Mesenchymal stem cell (in vitro differentiated cells and primary cell): ENCODE data around the gene SSC5D.
A peak's percentile ranks its signal among the peaks of the same experiment; 100 is the strongest.

ENCODE experiments used
- DNase-seq: peaks from one replicate; pipeline ENCODE4 v3.0.0-alpha.2; 2013
- H2AFZ ChIP-seq: one replicate; pipeline ENCODE4 v1.6.1; 2013; ENCODE audit warnings: low read depth, mild to moderate bottlenecking, control low read depth, inconsistent platforms, low read length, moderate library complexity
- H2AK5ac ChIP-seq: 2 replicates; pipeline ENCODE4 v1.6.1; 2013; ENCODE audit warnings: low read length, moderate library complexity, mild to moderate bottlenecking, inconsistent platforms; ENCODE audit not compliant: severe bottlenecking
- H2BK120ac ChIP-seq: one replicate; pipeline ENCODE4 v1.6.1; 2013; ENCODE audit warnings: low read depth, mild to moderate bottlenecking, inconsistent platforms, low read length, moderate library complexity
- H2BK12ac ChIP-seq, 2 experiments: one replicate each; pipeline ENCODE4 v1.6.1; 2013; ENCODE audit warnings: inconsistent platforms in 2 of 2, low read length in 2 of 2, mild to moderate bottlenecking in 2 of 2, moderate library complexity in 2 of 2, control low read depth in 1 of 2
- H2BK15ac ChIP-seq: one replicate; pipeline ENCODE4 v1.6.1; 2013; ENCODE audit warnings: mild to moderate bottlenecking, low read depth, inconsistent platforms; ENCODE audit not compliant: poor library complexity, severe bottlenecking
- H2BK5ac ChIP-seq: 2 replicates; pipeline ENCODE4 v1.6.1; 2013; ENCODE audit warnings: low read depth, mild to moderate bottlenecking, low read length, control low read depth, inconsistent platforms; ENCODE audit not compliant: poor library complexity, severe bottlenecking
- H3K14ac ChIP-seq, 2 experiments: one replicate each; pipeline ENCODE4 v1.6.1; 2013; ENCODE audit warnings: inconsistent platforms in 2 of 2, low read length in 2 of 2, control low read depth in 1 of 2, mild to moderate bottlenecking in 1 of 2, moderate library complexity in 1 of 2
- H3K18ac ChIP-seq, 2 experiments: one replicate each; pipeline ENCODE4 v1.6.1; 2013; ENCODE audit warnings: inconsistent platforms in 2 of 2, low read length in 2 of 2, control low read depth in 1 of 2, low read depth in 1 of 2, mild to moderate bottlenecking in 1 of 2
- H3K23ac ChIP-seq, 2 experiments: one replicate each; pipeline ENCODE4 v1.6.1; 2013; ENCODE audit warnings: inconsistent platforms in 2 of 2, low read length in 2 of 2, mild to moderate bottlenecking in 2 of 2, moderate library complexity in 2 of 2, control low read depth in 1 of 2
- H3K27ac ChIP-seq: 2 replicates; pipeline ENCODE4 v1.5.1; 2013; ENCODE audit warnings: mild to moderate bottlenecking, moderate library complexity, low read length, control low read depth, inconsistent platforms; ENCODE audit not compliant: poor library complexity, severe bottlenecking
- H3K27me3 ChIP-seq, 2 experiments: 2 replicates each; pipeline versions ENCODE4 v1.6.1 to v1.7.0; 2013; ENCODE audit warnings: low read length in 2 of 2, mild to moderate bottlenecking in 2 of 2, moderate library complexity in 2 of 2, control low read depth in 1 of 2, inconsistent platforms in 1 of 2; ENCODE audit not compliant: control insufficient read depth in 1 of 2, insufficient read depth in 1 of 2
- H3K36me3 ChIP-seq, 2 experiments: 2 replicates each; pipeline versions ENCODE4 v1.6.1 to v1.7.0; 2013; ENCODE audit warnings: low read length in 2 of 2, control low read depth in 1 of 2, inconsistent platforms in 1 of 2, low read depth in 1 of 2, mild to moderate bottlenecking in 1 of 2; ENCODE audit not compliant: insufficient read depth in 2 of 2, control insufficient read depth in 1 of 2
- H3K4ac ChIP-seq, 2 experiments: one replicate each; pipeline ENCODE4 v1.6.1; 2013; ENCODE audit warnings: inconsistent platforms in 2 of 2, low read length in 2 of 2, mild to moderate bottlenecking in 2 of 2, moderate library complexity in 2 of 2, control low read depth in 1 of 2, low read depth in 1 of 2
- H3K4me1 ChIP-seq: 2 replicates; pipeline ENCODE4 v1.6.1; 2013; ENCODE audit warnings: low read depth, low read length, control low read depth; ENCODE audit not compliant: control insufficient read depth, insufficient read depth
- H3K4me2 ChIP-seq: 2 replicates; pipeline ENCODE4 v1.6.1; 2013; ENCODE audit warnings: low read length, mild to moderate bottlenecking, inconsistent platforms; ENCODE audit not compliant: poor library complexity, severe bottlenecking
- H3K4me3 ChIP-seq, 2 experiments: 2 replicates each; pipeline versions ENCODE4 v1.5.1 to v1.7.0; 2013; ENCODE audit warnings: low read length in 2 of 2, mild to moderate bottlenecking in 2 of 2, control low read depth in 1 of 2, low read depth in 1 of 2; ENCODE audit not compliant: insufficient read depth in 1 of 2
- H3K79me1 ChIP-seq: replicated peaks from 2 replicates; pipeline ENCODE4 v1.6.1; 2013; ENCODE audit warnings: mild to moderate bottlenecking, control low read depth, low read length, inconsistent platforms; ENCODE audit not compliant: poor library complexity, severe bottlenecking
- H3K9ac ChIP-seq: 2 replicates; pipeline ENCODE4 v1.7.0; 2013; ENCODE audit warnings: mild to moderate bottlenecking, low read length, moderate library complexity
- H3K9me3 ChIP-seq: 2 replicates; pipeline ENCODE4 v1.7.0; 2013; ENCODE audit warnings: mild to moderate bottlenecking, low read length; ENCODE audit not compliant: control insufficient read depth
- H4K8ac ChIP-seq: one replicate; pipeline ENCODE4 v1.6.1; 2013; ENCODE audit warnings: inconsistent platforms, mild to moderate bottlenecking, low read length, moderate library complexity
- H4K91ac ChIP-seq: one replicate; pipeline ENCODE4 v1.6.1; 2013; ENCODE audit warnings: mild to moderate bottlenecking, low read length, inconsistent platforms
- WGBS: methylation state at CpG from one replicate; pipeline ENCODE4 v1.1.7; 2013; ENCODE audit warnings: mixed read lengths; 5-methylcytosine and 5-hydroxymethylcytosine counted together

The SSC5D gene

DNA sequence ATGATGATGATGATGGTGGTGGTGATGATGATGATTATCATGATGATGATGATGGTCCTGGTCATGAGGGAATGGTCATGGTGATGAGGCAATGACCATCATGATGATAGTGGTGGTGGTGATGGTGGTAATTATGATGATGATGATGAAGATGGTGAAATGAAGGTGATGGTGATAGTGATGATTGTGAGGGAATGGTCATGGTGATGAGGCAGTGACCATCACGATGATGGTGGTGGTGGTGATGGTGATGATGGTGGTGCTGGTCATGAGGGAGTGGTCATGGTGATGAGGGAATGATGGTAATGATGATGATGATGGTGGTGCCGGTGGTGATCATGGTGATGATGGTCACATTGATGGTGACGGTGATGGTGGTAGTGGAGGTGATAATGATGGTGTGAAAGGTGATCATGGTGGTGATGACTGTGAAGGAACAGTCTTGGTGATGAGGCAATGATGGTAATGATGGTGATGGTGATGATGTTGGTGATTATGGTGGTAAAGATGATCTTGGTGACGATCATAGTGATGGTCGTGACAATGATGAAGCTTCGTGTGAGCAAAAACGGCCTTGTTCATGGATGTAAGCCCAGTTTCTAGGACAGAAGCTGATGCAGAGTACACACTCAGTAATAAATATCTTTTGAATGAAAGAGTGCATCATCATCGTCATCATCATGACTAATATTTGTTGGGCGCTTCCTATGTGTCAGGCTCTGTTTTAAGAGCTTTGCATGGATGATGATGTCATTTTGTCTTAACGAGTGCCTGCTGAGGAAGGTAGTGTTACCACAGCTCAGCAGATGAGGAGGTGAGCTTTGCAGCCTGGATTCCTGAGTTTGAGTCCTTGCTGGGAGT lies 31.4 kb downstream of the SSC5D start:
- H3K14ac ChIP-seq, result no peak overlapping the region
- no peak overlapping the region for H3K4me3 ChIP-seq

GRCh38 chr19:55520691-55521292 lies 32.6 kb downstream of the SSC5D start:
- peaks cover 11% of the 10 kb centered on the region for H3K4me1 ChIP-seq
- H4K8ac ChIP-seq, result no peak overlapping the region
- no peak overlapping the region for H3K4me2 ChIP-seq
- H2BK15ac ChIP-seq, result no peak overlapping the region
- H2AFZ ChIP-seq, result no peak overlapping the region
- no peak overlapping the region for H3K4ac ChIP-seq
- no peak overlapping the region for H3K27ac ChIP-seq
- H3K18ac ChIP-seq, result no peak overlapping the region
- no peak overlapping the region for H4K91ac ChIP-seq
- peaks cover 11 to 13% of the 10 kb centered on the region in 2 experiments for H3K36me3 ChIP-seq
- H3K4me3 ChIP-seq, result no peak overlapping the region
- H2BK12ac ChIP-seq, result no peak overlapping the region
- peaks cover 0 to 2% of the 10 kb centered on the region in 2 experiments for H3K27me3 ChIP-seq
- no peak overlapping the region for H3K23ac ChIP-seq
- no peak overlapping the region for H3K14ac ChIP-seq
- no peak overlapping the region for H2BK5ac ChIP-seq
- H3K9me3 ChIP-seq, result no peaks in the 10 kb centered on the region
- peak overlapping the region; percentile 12 for H3K9ac ChIP-seq
- no peak for DNase-seq
- no peak overlapping the region for H2BK120ac ChIP-seq
- H2AK5ac ChIP-seq, result no peak overlapping the region
- 82% methylated on average over 14 of the region's 14 CpGs for WGBS
- no peaks in the 10 kb centered on the region for H3K79me1 ChIP-seq

More for the DNA sequence above, 31.4 kb downstream of the SSC5D start:
- Histone ChIP-seq H3K79me1 (no peaks in the 10 kb centered on the region), H3K9me3 (no peaks in the 10 kb centered on the region), H3K18ac (no peak overlapping the region), H2BK12ac (no peak overlapping the region), H3K9ac (peak overlapping the region; percentile 12), H4K8ac (no peak overlapping the region), H3K23ac (no peak overlapping the region), H3K4me2 (no peak overlapping the region), H3K27ac (no peak overlapping the region), H2AFZ (no peak overlapping the region), H4K91ac (no peak overlapping the region), H2BK15ac (no peak overlapping the region), H2BK120ac (no peak overlapping the region), H3K27me3 (no peaks in the 10 kb centered on the region), H3K4ac (no peak overlapping the region), H3K36me3 (peaks cover 14 to 18% of the 10 kb centered on the region in 2 experiments), H2AK5ac (no peak overlapping the region), H3K4me1 (peaks cover 6% of the 10 kb centered on the region), H2BK5ac (no peak overlapping the region)
- WGBS, result 69% methylated on average over 10 of the region's 10 CpGs
- peak; percentile 73 for DNase-seq

- no peak overlapping the region for H3K4me3 ChIP-seq
- H2AFZ ChIP-seq, result peak overlapping the region; percentile 47
- H3K18ac ChIP-seq, result no peak overlapping the region
- WGBS, result 57% methylated on average over 28 of the region's 29 CpGs
- no peak overlapping the region for H4K8ac ChIP-seq
- H3K36me3 ChIP-seq, result peaks cover 0 to 7% of the 10 kb centered on the region in 2 experiments
- H2BK15ac ChIP-seq, result no peak overlapping the region
- peaks cover 0 to 15% of the 10 kb centered on the region in 2 experiments for H3K27me3 ChIP-seq
- no peak for DNase-seq
- no peak overlapping the region for H4K91ac ChIP-seq
- H3K4ac ChIP-seq, result no peak overlapping the region
- H2AK5ac ChIP-seq, result peak overlapping the region; percentile 34
- no peak overlapping the region for H2BK120ac ChIP-seq
- H2BK5ac ChIP-seq, result no peak overlapping the region
- no peak overlapping the region for H2BK12ac ChIP-seq
- peaks cover 35% of the 10 kb centered on the region for H3K4me1 ChIP-seq
- H3K9ac ChIP-seq, result no peak overlapping the region
- H3K14ac ChIP-seq, result peak overlapping the region in 1 of 2 experiments; percentile 21
- H3K9me3 ChIP-seq, result no peaks in the 10 kb centered on the region
- no peak overlapping the region for H3K23ac ChIP-seq
- no peak overlapping the region for H3K4me2 ChIP-seq
- no peak overlapping the region for H3K27ac ChIP-seq
- no peaks in the 10 kb centered on the region for H3K79me1 ChIP-seq
Observed at GRCh38 chr19:55525289-55526101, 37.3 kb downstream of the SSC5D start.
